GM12801 (cell line): ENCODE measurements around the gene MAP6.

ENCODE experiments used
- CTCF ChIP-seq: IDR thresholded peaks from one replicate; pipeline ENCODE4 v1.5.1; 2011; ENCODE audit warnings: control low read depth; ENCODE audit not compliant: insufficient read length; ENCODE audit errors: extremely low read depth

Gene MAP6

GRCh38 chr11:75603791-75604736, 64.8 kb downstream of the MAP6 start:
- no peak for TF ChIP-seq CTCF

GRCh38 chr11:75602951-75603350, 65.9 kb downstream of the MAP6 start:
- TF ChIP-seq CTCF, result no peak

DNA sequence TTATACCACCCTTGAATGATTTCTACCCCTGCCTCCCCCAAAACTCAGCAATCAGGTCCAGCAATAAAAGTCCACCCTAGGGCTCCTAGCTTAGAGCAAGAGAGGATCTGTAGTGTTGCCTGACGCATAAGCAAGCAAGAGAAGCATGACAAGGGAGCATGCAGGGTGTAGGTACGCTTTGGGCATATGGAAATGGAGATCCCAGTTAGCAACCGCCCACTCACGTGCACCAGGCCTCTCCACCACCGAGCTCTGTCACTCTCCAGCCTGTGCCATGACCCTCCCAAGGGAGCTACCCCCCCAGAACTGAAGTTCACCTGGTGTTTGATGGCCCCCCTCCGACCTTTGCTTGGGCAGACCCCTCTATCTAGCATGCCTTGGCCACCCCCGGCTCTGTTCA, 67.3 kb downstream of the MAP6 start:
- no peak for TF ChIP-seq CTCF

- no peak for TF ChIP-seq CTCF
These were observed 68.5 kb downstream of the MAP6 start for GRCh38 chr11:75600356-75600755.

DNA sequence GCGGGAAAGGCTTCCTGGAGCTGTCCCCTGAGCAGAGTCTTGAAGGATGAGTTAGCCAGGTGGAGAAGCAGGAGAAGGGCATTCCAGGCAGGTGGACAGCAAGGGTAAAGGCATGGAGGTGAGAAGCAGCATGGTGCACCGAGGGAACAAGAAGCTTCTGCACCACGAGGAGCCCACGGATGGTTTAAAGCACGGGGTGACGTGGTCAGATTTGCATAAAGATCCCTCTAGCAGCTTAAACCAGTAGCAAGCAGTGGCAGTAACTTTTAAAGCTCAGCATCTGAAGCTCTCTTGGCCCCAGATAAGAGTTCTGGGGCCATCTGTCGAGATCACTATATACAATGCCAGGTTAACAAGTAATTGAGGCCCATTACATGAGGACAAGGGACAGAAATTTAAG, 69.9 kb downstream of the MAP6 start:
- TF ChIP-seq CTCF, result no peak

DNA sequence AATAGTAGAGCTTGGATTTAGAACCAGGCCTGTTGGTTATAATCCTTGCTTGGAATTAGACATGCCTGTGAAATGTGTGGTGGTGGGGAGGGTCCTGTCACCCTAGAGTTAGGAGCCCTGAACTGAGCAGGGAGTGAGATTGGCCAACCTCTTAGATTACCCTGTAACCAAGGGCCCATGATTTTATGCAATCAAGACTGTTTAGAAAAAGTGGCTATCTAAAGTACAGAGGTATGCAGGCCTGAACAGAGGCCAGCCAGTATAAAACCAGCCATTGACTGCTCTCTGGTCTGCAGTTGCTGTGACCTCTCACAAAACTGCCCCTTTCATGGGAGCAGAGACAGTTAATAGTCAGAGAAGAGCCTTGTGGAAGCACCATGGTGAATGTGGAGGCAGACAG, 70.6 kb downstream of the MAP6 start:
- no peak for TF ChIP-seq CTCF

GRCh38 chr11:75597636-75598035, 71.2 kb downstream of the MAP6 start:
- TF ChIP-seq CTCF, result no peak
